Activated CD4-positive, alpha-beta T cell treated with anti-CD3 and anti-CD28 coated beads for 1 hour (primary cell): ENCODE results near the gene MEGF8.
A peak's percentile ranks its signal among the peaks of the same experiment; 100 is the strongest.

ENCODE experiments used
- DNase-seq: peaks from one replicate; pipeline ENCODE4 v3.0.0-alpha.2; 2020

MEGF8 gene

GRCh38 chr19:42422092-42422900, 96.9 kb downstream of the MEGF8 start:
- no peak for DNase-seq

- peak; percentile 33 for DNase-seq
These were observed 97.5 kb downstream of the MEGF8 start for GRCh38 chr19:42422901-42423461.

GRCh38 chr19:42423462-42424344, 98.3 kb downstream of the MEGF8 start:
- DNase-seq: peak; percentile 88

- no peak for DNase-seq
These were observed 98.9 kb downstream of the MEGF8 start for GRCh38 chr19:42424345-42424707.

- no peak for DNase-seq
These were observed 99.3 kb downstream of the MEGF8 start for GRCh38 chr19:42424712-42425131.

GRCh38 chr19:42426643-42427042, 101.2 kb downstream of the MEGF8 start:
- DNase-seq: no peak

- DNase-seq: no peak
These were observed 101.9 kb downstream of the MEGF8 start, which contains the start of gene LIPE for GRCh38 chr19:42427313-42427712. TSS of gene LIPE (minus strand) at chr19:42427388. CDS start at chr19:42427149, 239 bp downstream.
